GM19043 (cell line): ENCODE data around the gene SLC38A10.

Experiments used
- ATAC-seq: cut with Tn5 transposase; IDR thresholded peaks from one replicate; pipeline ENCODE4 v1.9.1; 2021; ENCODE audit warnings: low read depth; ENCODE audit not compliant: unreplicated experiment

SLC38A10 gene

DNA sequence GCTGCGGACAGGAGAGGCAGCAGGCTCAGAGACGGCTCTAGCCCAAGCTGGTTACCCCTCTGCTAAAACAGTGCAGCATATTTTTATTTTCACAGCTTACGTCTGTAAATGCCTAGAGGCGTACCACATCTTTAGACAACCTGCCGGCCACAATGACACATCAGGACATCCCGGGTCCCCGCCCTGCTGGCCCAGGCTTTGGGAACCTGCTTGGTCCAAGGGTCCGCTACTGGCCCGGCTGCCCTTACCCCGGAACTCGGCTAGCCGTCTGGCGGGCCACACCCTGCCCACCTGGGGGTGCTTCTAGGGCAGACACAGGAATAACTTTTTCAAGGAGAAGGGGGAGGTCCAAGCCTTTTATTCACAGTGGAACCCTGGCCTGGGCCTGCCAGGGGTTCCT is 76.6 kb downstream of the SLC38A10 start:
- no peak for ATAC-seq

DNA sequence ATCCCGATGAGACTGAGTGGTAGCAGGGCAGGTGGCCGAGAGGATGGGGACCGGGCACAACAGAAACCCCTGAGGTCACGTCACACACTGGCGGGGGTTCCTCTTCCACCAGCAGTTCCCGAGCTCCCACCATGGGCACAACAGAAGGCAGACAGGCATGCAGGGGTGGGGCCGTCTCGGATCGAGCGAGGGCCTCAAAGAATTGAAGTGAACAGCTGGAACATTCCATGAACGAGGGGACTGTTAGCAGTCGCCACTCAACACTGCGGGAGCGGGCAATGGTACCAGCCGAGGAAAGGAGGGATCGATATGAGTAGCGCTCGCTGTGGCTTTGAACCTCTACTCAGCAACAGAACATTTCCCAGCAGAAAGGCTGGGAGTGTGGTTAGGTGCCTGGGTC is 77.6 kb downstream of the SLC38A10 start:
- no peak for ATAC-seq

DNA sequence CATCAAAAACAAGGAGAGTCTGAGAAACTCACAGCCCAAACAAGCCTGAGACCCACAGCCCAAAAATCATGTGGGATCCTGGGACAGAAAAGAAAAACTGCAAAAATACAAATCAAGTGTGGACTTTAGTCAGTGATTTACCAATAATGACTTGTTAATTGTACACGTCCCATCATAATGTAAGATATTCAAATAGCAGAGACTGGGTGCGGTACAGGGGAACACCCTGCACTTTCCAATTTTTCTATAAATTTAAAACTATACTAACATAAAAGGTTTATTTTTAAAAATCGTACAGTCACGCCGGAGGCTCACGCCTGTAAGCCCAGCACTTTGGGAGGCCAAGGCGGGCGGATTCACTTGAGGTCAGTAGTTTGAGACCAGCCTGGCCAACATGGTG is 81.1 kb downstream of the SLC38A10 start:
- no peak for ATAC-seq

DNA sequence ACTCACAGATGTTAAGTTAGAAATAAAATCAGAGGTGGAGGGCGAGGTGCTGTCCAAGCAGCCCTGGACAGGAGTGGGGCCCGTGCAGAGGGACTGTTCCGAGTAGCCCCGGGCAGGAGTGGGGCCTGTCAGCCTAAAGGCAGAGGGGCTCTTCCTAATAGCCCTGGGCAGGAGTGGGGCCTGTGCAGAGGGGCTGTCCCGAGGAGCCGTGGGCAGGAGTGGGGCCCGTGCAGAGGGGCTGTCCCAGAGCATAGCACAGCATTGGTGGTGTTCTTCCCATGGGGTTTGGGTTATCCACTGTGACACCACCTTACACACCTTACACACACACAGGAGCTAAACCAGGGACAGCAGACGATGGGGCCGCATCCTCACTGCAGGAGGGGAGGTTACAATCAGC is 82.7 kb downstream of the SLC38A10 start:
- no peak for ATAC-seq

DNA sequence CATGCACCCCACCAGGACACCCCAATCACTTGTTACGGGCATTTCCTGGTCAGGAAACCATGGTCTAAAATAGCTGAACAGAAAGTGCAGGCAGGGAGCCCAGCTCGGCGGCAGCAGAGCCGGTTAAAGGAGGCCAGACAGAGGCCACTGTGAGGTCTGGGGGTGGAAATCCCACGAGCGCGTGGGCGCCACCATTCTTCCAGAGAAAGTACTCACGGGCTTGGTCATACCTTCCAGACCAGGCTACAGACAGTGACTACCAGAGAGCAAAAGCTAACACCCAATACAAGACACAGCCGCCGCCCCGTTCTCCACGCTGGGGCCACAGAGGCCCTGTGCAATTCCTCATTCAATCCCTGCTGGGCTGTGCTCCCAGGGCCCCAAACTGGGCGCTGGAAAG is 84.2 kb downstream of the SLC38A10 start:
- ATAC-seq = no peak

DNA sequence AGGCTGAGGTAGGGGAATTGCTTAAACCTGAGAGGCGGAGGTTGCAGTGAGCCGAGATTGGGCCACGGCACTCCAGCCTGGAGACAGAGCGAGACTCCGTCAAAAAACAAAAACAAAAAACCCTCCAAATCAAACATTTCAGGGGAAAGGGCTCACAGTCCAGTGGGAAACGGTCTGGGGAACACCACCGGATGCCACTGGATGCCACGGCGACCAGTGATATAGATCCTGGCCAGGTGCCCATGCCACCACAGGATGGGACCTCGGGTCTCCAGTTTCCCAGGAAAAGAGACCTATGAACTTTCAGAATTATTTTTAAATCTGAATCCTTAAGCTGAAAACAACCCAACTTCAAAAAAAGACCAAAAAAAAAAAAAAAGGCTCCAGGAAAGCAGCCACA is 84.6 kb downstream of the SLC38A10 start:
- no peak for ATAC-seq

DNA sequence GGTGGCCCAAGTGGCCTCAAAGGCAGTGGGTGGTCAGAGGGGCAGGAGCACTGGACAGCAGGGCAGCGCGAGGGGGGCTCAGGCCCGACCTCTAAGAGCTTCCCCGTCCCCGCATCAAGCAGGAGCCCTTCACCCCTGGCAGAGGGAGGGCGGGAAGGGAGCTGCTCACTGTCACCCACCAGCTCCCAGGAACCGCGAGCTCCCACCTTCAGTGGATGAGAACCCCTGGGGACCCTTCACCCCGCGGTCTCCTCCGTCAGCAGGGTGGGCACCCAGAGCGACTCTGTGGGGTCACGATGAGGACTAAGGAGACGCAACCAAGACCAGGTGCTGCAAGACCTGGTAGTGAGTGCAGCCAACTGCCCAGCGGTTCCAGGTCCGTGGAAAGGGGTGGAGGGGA is 86.0 kb downstream of the SLC38A10 start:
- ATAC-seq = no peak

DNA sequence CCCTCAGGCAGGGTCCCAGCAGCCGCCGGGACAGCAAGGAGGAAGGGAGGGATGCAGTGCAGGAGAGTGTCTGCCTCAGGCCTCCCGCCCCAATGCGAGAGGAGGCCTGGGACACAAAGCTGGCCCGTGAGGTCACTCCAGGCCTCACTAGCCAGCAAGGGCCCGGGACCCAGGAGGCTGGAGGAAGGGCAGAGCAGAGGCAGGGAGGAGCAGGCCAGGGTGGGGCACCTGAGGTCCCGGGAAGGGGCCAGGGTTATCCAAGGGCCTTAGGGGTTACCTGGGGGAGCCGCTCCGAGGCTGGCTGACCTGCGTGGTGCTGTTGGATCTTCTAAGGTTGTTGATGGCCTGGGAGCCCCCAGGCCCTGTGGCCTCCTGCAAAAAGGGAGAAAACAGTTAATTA is 86.5 kb downstream of the SLC38A10 start:
- no peak for ATAC-seq

DNA sequence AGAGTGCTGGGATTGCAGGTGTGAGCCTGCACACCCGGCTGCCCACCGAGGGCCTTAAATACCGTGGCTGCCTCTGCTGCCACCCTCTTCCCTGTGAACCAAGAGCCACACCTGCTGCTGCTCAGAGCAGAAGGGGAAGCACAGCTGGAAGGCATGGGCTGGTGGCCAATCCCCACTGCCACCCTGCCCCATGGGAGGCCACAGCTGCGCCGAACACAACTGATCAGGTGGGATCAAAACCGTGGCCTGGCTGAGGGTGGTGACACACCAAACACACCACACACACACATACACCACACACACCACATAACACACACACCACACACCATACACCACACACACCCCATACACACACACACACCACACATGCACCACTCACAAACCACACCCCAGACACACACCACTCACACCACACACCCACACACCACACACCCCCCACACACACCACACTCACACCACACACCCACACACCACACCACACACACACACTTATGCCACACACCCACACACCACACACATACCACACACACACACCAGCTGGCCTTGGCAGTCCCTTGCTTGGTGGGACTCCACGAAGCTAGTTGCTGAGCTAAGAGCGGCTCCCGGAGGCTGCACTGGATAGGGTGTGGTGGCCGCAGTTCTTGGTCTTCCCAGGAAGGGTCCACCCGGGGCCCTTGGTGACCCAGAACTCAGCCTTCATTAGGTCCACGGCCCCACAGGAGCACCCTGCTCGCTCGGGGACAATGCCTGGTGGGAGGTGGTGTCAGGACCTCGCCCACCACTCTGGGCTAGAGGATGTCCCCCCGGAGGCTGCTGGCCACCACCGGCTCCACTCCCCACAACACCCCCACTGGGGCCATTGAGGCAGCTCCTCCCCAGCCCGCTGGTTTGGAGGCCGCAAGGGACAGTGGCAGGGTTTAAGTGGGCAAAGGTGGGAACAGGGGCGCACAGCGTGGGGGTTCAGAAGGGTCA is 87.2 kb downstream of the SLC38A10 start:
- ATAC-seq = no peak

DNA sequence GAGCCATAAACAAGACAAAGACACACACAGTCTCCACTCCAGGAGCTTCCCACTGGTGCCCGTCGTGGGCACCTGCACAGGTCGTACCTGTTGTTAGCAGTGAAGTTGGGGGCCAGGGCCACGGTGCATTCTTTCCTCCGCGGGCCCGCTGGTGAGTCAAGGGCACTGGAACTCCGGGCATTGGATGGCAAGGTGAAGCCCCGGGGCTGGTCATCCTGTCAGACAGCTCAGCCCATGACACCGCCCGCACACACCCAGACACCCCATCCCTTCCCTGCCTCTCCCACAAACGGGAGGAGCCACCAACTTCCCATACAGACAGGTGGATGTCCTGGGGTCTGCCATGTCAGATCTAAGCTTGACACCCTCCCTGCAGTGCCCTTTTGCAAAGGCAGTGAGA is 88.5 kb downstream of the SLC38A10 start:
- no peak for ATAC-seq

DNA sequence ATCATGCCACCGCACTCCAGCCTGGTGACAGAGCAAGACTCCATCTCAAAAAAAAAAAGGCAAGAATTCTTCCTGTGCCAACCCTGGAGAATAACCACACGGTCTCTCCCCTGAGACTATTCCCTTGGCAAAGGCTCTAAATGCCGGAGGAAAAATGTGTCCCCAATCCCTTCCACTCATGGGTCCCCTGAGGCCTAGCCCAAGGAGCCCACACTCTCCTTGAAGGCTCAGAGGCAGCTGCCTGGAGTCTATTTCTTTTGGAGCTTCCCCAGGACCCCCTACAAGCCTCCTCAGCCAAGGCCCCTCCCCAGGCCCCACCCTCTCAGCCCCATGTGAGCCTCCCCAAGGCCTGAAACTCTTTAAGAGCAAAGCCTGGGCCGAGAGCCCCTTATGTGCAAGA is 88.9 kb downstream of the SLC38A10 start:
- ATAC-seq = no peak

DNA sequence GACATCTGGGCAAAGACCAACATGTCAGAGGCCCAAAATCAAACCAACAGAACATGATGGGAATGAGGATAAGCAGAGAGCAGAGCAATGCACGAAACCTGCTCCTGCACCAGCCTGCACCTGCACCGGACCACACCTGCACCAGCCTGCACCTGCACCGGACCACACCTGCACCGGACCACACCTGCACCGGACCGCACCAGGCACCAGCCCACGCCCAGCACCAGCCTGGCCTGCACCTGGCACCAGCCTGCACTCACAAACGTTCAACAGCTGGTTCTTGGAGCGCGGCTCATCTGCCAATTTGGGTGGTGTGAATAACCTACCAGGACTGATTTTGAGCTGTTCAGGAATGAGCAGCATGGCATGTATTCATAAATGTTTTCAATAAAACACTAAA is 90.5 kb downstream of the SLC38A10 start:
- ATAC-seq = no peak

DNA sequence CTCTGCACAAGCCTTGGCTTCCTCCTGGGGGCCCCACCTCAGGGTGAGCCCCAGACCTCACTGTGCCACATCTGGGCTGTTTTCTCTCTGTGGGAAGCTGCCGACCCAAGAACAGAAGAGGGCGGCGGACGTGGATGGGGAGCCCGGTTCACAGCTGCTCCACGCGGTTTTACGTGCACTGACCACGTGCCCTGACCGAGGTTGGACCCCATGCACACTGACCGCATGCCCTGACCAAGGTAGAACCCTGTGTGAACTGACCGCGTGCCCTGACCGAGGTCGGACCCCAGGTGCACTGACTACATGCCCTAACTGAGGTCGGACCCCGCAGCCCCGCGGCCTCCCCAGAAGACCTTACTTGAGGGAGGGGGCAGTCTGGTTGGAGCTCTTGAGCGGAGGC is 92.0 kb downstream of the SLC38A10 start:
- ATAC-seq = no peak

DNA sequence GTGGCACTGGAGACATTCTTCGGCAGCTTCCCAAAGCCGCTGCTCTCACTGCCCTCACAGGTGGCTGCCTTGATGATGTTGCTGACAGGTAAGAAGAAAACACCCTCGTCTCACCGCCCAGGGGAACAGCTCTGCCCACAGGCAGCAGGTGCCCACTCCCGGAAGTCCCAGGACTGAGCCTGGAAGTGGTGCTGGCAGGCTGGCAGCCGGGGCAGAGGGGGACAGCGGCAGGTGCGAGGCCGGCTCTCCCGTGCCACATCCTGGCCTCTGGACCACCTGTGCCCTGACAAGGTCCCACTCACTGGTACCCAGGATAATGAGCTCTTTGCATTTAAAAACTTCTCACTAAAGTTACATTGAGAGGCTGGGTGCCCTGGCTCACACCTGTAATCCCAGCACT is 92.8 kb downstream of the SLC38A10 start:
- ATAC-seq = no peak

DNA sequence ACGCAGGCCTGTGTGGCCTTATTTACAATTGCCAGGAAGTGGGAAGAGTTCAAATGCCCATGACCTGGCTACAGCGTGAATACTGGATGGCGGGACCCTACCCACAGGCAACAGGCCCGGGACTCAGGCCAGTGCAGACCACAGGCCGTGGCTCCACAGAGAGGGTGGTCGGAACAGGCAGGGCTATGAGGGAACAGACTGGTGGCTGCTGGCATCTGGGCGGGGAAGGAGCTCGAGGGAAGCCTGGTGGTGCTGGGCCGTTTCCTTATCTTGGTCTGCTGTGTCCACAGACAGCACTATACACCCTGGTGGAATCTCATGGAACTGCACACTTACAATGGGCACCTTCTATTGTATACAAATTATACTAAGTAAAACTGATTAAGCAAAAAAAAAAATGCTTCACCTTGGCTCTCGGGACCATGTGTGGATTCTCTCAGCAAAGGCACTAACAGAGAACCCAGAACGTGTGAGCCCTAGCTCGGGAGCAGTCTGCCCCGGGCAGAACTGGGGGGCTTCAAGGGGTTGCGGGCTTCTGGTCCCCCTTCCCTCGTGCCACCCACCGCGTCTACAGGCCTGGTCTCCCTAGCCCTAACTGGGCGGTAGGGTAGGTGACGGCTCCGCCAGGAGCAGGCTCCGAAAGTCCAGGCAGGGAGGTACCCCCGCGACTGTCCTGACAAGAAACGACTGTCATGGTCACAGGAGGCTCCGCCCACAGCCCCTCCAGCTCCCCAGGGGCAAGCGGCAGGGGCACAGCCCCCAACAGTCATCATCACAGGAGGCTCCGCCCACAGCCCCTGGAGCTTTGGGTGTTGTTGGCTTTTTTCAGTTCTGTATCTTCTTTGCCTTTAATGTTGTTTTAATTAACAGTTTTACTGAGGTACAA is 94.2 kb downstream of the SLC38A10 start:
- ATAC-seq = no peak

DNA sequence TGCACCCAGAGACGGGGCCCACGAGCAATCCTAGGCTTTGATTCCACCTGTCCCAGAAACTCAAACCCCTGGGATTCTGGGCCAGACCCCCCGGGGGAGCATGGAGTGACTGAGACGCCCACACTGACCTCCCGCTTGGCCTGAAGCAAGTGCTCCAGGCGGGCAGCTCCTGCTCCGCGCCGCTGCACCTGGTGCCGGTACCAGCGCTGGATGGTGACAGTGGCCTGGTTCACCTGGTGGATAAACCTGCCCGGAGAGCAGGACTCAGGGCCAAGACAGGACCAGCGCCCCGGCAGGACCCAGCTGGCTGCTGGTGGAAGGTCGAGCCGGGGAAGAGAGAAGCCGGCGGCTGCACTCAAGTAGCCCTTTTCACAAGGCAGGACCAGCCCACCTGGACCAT is 94.9 kb downstream of the SLC38A10 start:
- ATAC-seq = no peak

DNA sequence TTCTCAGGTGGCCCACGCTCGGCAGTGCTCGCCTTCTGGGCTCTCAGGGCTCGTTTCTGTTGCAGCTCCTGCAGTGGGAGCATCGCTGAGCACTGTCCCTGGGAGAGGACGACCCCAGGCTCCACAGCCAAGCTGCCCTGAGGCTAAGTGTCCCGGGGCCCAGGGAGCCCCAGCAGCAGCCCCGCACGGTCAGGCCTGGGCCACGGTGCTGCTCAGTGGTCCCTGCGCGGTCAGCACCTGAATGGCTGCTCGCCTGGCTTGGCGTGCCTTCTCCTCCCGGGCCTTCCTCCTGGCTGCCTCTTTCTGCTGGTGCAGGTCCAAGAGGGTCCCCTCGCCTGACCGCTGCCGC is 95.7 kb downstream of the SLC38A10 start:
- no peak for ATAC-seq

DNA sequence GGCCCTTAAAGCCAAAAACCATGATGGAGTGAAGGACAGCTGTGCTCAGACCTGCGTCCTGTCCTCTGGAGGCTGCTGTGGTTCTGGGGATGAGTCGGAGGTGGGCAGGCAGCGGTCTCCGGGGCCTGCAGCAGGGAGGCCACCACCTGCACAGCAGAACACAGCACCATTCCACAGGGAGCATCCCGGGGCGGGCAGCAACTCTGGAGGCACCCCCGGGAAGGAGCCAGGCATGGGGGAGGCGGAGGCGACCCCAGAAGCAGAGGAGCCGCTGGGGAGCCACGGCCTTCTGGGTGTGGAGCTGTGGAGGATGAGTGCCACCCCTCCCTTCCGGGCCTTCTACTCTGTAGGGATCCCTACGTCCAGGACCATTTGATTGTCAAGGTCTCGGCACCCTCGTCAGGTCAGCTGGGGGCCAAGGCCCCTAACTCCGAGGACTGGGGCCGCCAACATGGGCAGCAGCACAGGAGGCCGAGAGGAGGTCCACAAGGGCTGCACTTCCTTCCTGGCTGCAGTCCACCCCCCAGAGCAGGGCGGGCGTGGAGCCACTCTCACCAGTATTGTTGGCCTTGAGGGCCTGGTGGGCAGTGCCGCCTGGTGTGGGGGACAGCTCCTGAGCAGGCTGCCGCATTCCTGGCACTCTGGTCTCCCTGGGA is 96.2 kb downstream of the SLC38A10 start:
- ATAC-seq = no peak

DNA sequence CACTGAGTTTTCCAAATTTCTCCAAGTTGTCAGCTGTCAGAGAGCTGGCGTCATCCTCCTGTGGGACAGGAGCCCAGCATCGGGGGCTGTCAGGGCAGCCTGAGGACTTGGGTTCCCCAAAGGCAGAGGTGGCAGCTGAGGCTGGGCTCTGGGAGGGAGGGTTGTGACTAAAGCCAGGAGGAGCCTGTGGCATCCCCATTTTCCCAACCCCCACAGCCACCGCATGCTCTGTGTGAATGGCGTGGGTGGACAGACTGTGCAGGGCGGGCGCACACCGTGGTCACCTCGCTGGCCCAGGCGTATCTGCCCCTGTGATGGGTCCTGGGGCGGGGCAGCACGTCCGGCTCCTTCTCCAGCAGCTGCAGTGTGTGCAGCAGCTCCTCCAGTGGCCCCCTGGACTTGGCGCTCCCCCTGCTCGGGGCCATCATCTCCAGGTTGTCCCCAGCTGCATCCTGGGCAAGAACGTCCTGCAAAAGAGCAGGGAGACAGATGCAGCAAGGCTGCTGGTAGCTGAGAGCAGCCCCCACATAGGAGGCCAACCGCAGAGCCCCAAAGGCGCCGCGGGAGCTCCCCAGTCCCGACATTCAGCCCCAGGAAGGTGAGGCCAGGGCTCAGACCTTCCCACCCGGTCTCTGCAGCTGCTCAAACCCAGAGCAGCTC is 97.1 kb downstream of the SLC38A10 start:
- no peak for ATAC-seq

DNA sequence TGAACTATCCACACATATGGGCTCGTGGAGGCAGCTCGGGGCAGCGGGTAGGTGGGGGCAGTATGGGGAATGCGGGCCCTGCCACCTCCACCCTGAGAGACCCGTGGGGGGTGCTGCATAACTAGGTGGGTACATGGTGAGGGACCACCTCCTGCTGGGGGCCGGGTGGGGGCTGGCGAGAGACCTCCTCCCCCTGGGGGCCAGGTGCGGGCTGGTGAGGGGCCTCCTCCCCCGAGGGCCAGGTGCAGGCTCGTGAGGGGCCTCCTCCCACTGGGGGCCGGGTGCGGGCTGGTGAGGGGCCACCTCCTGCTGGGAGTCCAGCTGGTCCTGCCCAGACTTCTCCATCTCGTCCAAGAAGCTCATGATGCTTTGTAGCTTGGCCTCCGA is 97.7 kb downstream of the SLC38A10 start:
- ATAC-seq = no peak
